Heart right ventricle (tissue), 16 donors: Measurements from ENCODE around the gene PLEKHG3. TPM values are rescaled to one million over a fixed set of nuclear protein-coding genes. Genes with fewer than 3 reads are reported as not detected.

Experiments
- ATAC-seq, 8 donors: fragments of 200-7000 bp; cut with Tn5 transposase; one replicate each; pipeline ENCODE4 v1.9.1; 2020; ENCODE audit warnings: mild to moderate bottlenecking in 8 of 8, moderate library complexity in 8 of 8, moderate number of reproducible peaks in 1 of 8
- DNase-seq, 2 donors: peaks; one replicate each; pipeline ENCODE4 v3.0.0-alpha.2; 2020
- H3K27ac ChIP-seq, 10 donors: fragments of 200-600 bp; sonication (generic) in 2 of 10; one replicate each; pipeline versions ENCODE4 v1.5.0 to v1.8.0; 2020 to 2022; ENCODE audit warnings: mild to moderate bottlenecking in 3 of 10
- H3K27me3 ChIP-seq, 7 donors: fragments of 200-600 bp; one replicate each; pipeline ENCODE4 v1.8.0; 2021 to 2022; ENCODE audit warnings: mild to moderate bottlenecking in 2 of 7
- H3K36me3 ChIP-seq, 9 donors: fragments of 200-600 bp; sonication (generic) in 1 of 9; one replicate each; pipeline versions ENCODE4 v1.5.0 to v1.8.0; 2020 to 2022; ENCODE audit warnings: mild to moderate bottlenecking in 2 of 9
- H3K4me1 ChIP-seq, 9 donors: fragments of 200-600 bp; sonication (generic) in 1 of 9; one replicate each; pipeline versions ENCODE4 v1.5.0 to v1.8.0; 2020 to 2022; ENCODE audit warnings: mild to moderate bottlenecking in 4 of 9
- H3K4me3 ChIP-seq, 10 donors: fragments of 200-600 bp; sonication (generic) in 2 of 10; one replicate each; pipeline versions ENCODE4 v1.5.0 to v1.8.0; 2020 to 2022; ENCODE audit warnings: mild to moderate bottlenecking in 7 of 10, moderate library complexity in 2 of 10
- H3K9me3 ChIP-seq, 11 donors: fragments of 200-600 bp in 10 of 11; sonication (generic) in 2 of 11; one replicate each; pipeline versions ENCODE4 v1.5.0 to v1.8.0; 2013 to 2022; ENCODE audit warnings: mild to moderate bottlenecking in 2 of 11, control low read depth in 1 of 11, moderate library complexity in 1 of 11
- CTCF ChIP-seq, 9 donors: fragments of 200-600 bp; sonication (generic) in 2 of 9; IDR thresholded peaks; one replicate each; pipeline versions ENCODE4 v1.5.0 to v1.8.0; 2021 to 2022; ENCODE audit warnings: antibody characterized with exemption in 9 of 9, mild to moderate bottlenecking in 5 of 9, moderate library complexity in 1 of 9
- WGBS, 2 donors: extraction: QIAGEN DNeasy Blood & Tissue Kit; methylation state at CpG; one replicate each; pipeline ENCODE4 v1.1.7; 2013; ENCODE audit warnings: inconsistent platforms in 1 of 2; 5-methylcytosine and 5-hydroxymethylcytosine counted together
- intact Hi-C, 10 donors: fragments of 100-400 bp; cut with DNase I; formaldehyde crosslinking; loops; one replicate each; pipeline versions ENCODE4 v1.11.1 to v1.14.2; 2022
- polyA plus RNA-seq, 2 donors: library from polyadenylated mRNA; stranded (reverse); fragments of 200-250 nt; gene quantifications; one replicate each; pipeline ENCODE4 v1.2.3, GENCODE V29; 2013
- total RNA-seq, 10 donors: library from RNA; stranded (reverse); fragmentation: NEBNext Ultra II Directional in 3 of 10; extraction: Animal tissue kit (Norgen Biotek cat#: 25700) in 3 of 10; gene quantifications; one replicate each; pipeline versions ENCODE4 v1.2.1 to v1.2.4, GENCODE V29; 2021 to 2023
- donor health status: Arrhythmogenic right ventricular cardiomyopathy.
- donor health status: ischemic (EF 13 %, LVEDD 7.1; RV severe dilation, severe dysfunction).
- donor health status: healthy with polysubstance abuse.
- donor health status: DM: no; HTN: yes; CAD: no.
- donor health status: DM: no; HTN: no; CAD: no.
- donor health status: ischemic (EF 25% LVEDD 6.9; RV normal size, moderate dysfunction).
- donor health status: ischemic (EF 25% LVEDD 5.7; RV mildly dilated, moderate dysfunction).
- donor health status: healthy.
- donor health status: DM: yes; HTN: yes; CAD: no.
- donor health status: Ischemic cardiomyopathy.
- donor health status: ischemic (EF 35%, LVEDD 5.7; RV mildly dilated, moderate dysfunction).
- donor health status: nonischemic (EF 11% LVEDD 7.7; RV severe dilation, severe dysfunction).
- donor health status: DM: yes; HTN: yes; CAD: no.
- donor health status: PGD.
- donor health status: ischemic (EF 29% LVEDD 5.4; RV normal size, mild dysfunction).
- donor health status: nonischemic (EF 23%, LVEDD 6.1; RV moderate dilation, normal function).

The PLEKHG3 gene
- total and polyA plus RNA-seq, 12 donors = 5.0 to 25.5 (median 15.4) TPM

GRCh38 chr14:64748521-64748920, 44.3 kb downstream of the PLEKHG3 start:
- Histone ChIP-seq H3K27me3 (no peaks in the 10 kb centered on the region), H3K4me3 (no peak overlapping the region), H3K4me1 (peaks cover 8 to 27% (median 21%) of the 10 kb centered on the region in 9 donors), H3K9me3 (no peaks in the 10 kb centered on the region), H3K36me3 (peaks cover 0 to 60% (median 19%) of the 10 kb centered on the region in 9 donors), H3K27ac (no peak overlapping the region)
- intact Hi-C loops = no loop called here
- WGBS, 2 donors = 91 to 94% methylated on average over 6 of the region's 6 CpGs
- no peak for DNase-seq
- ATAC-seq = no peak
- TF ChIP-seq CTCF (IDR thresholded peaks at IDR 0.05) = no peak

GRCh38 chr14:64748995-64749714, 44.9 kb downstream of the PLEKHG3 start:
- peak in 1 of 8 donors; percentile 20 for ATAC-seq
- Histone ChIP-seq H3K9me3 (no peaks in the 10 kb centered on the region), H3K36me3 (peaks cover 0 to 54% (median 13%) of the 10 kb centered on the region in 9 donors), H3K4me1 (peaks cover 8 to 27% (median 21%) of the 10 kb centered on the region in 9 donors), H3K4me3 (no peak overlapping the region), H3K27me3 (no peaks in the 10 kb centered on the region), H3K27ac (no peak overlapping the region)
- 95 to 96% methylated on average over 38 to 51 of the region's 51 CpGs for WGBS, 2 donors
- intact Hi-C loops = no loop called here
- TF ChIP-seq CTCF (IDR thresholded peaks at IDR 0.05) = no peak
- DNase-seq = no peak

- H3K36me3 ChIP-seq = peaks cover 0 to 37% (median 9%) of the 10 kb centered on the region in 9 donors
- H3K9me3 ChIP-seq = no peaks in the 10 kb centered on the region
- peaks cover 6 to 28% (median 10%) of the 10 kb centered on the region in 9 donors for H3K4me1 ChIP-seq
- no peak overlapping the region for H3K4me3 ChIP-seq
- intact Hi-C loops = loop anchor here in 1 of 10 donors (5.0 kb wide), 1 partner anchor 36 kb away; no protein-coding TSS in a partner anchor
- DNase-seq = no peak
- no peak for ATAC-seq
- TF ChIP-seq CTCF (IDR thresholded peaks at IDR 0.05) = no peak
- H3K27me3 ChIP-seq = no peaks in the 10 kb centered on the region
- H3K27ac ChIP-seq = no peak overlapping the region
- WGBS, 2 donors = 94% methylated on average over 6 of the region's 6 CpGs
Measured at GRCh38 chr14:64752909-64753308, 48.7 kb downstream of the PLEKHG3 start.

- TF ChIP-seq CTCF (IDR thresholded peaks at IDR 0.05) = no peak
- Histone ChIP-seq H3K4me3 (no peak overlapping the region), H3K27me3 (no peaks in the 10 kb centered on the region), H3K36me3 (peaks cover 0 to 33% (median 9%) of the 10 kb centered on the region in 9 donors), H3K9me3 (no peaks in the 10 kb centered on the region), H3K27ac (no peak overlapping the region), H3K4me1 (peaks cover 10 to 32% (median 15%) of the 10 kb centered on the region in 9 donors)
- intact Hi-C loops = loop anchor here in 1 of 10 donors (5.0 kb wide), 1 partner anchor 36 kb away; no protein-coding TSS in a partner anchor
- 94 to 95% methylated on average over 13 of the region's 13 CpGs for WGBS, 2 donors
- no peak for DNase-seq
- no peak for ATAC-seq
Measured at GRCh38 chr14:64753374-64753773, 49.1 kb downstream of the PLEKHG3 start.
